ENCODE data around the gene FHAD1.
"Not testable (repeated sequence)": the region's sequence is repeated elsewhere in the genome, so short reads cannot be mapped to it uniquely, and the experiment has no call there.

The FHAD1 gene

DNA sequence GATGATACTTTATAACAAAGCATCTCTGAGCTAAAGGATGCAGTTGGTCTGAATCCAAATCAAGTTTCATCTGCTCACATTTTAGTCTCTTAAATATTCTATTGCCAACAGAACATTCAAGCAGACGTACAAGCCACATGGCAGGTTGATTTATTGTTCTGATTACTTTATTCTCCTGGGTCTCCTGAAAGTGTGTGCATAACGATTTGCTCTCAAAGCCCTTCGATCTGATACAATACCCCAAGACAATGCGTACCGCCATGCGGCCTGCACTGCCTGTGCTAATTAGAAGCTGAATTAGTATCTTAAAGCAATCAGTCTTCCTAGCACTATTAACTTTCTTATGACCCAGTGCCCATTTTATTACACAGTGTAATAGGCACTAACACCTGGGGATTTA lies 56.9 kb downstream of the FHAD1 start:
- Histone ChIP-seq H3K9ac (no peak overlapping the region), H3K9me3 (ENCODE audit: control insufficient read depth, low read length) (no peaks in the 10 kb centered on the region), H3K4me1 (no peaks in the 10 kb centered on the region), H3K36me3 (ENCODE audit: control insufficient read depth, insufficient read depth, low read length) (no peaks in the 10 kb centered on the region), H3K4me2 (ENCODE audit: low read length) (no peak overlapping the region), H2AFZ (no peak overlapping the region), H3K79me2 (no peaks in the 10 kb centered on the region), H3K4me3 (ENCODE audit: low read depth, low read length) (no peak overlapping the region), H3K27ac (no peak overlapping the region), H3K27me3 (ENCODE audit: control insufficient read depth, insufficient read depth, low read length) (no peaks in the 10 kb centered on the region)
- TF ChIP-seq, protein P1, sequence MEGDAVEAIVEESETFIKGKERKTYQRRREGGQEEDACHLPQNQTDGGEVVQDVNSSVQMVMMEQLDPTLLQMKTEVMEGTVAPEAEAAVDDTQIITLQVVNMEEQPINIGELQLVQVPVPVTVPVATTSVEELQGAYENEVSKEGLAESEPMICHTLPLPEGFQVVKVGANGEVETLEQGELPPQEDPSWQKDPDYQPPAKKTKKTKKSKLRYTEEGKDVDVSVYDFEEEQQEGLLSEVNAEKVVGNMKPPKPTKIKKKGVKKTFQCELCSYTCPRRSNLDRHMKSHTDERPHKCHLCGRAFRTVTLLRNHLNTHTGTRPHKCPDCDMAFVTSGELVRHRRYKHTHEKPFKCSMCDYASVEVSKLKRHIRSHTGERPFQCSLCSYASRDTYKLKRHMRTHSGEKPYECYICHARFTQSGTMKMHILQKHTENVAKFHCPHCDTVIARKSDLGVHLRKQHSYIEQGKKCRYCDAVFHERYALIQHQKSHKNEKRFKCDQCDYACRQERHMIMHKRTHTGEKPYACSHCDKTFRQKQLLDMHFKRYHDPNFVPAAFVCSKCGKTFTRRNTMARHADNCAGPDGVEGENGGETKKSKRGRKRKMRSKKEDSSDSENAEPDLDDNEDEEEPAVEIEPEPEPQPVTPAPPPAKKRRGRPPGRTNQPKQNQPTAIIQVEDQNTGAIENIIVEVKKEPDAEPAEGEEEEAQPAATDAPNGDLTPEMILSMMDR (IDR thresholded peaks at IDR 0.05) = no peak

DNA sequence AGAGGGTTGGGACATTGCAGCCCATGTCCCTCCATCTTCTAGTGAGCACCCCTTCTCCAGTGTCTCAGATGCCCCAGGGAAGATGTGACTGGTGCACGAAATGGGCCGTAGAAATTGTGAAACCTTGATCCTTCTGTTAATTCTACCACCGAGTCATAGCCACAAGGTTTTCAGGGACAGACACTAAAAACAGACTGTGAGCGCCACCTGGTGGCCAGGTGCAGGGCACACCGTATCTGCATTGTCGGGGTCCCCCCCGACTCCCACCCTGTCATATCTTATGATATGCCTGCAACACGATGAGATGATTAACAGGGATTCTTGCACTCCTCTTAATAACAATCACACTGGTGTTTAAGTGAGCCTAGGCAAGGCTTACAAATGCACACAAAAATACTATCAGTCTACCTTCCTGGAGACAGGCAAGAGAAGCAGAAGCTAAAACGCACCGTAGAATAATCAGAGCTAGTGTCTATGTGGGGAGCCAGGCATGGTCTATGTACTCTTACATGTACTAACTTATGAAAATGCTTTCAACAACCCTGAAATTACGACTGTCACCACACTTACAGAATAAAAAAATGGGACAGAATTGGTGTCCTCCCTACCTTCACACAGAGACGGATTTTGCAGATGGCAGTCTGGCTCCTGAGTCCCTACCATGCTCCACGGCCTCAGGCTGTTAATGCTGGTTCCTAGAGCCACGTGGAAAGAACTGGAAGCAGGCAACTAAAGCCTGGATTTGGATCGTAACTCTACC lies 57.9 kb downstream of the FHAD1 start:
- Histone ChIP-seq H3K4me1 (no peaks in the 10 kb centered on the region), H3K4me3 (ENCODE audit: low read depth, low read length) (no peak overlapping the region), H3K36me3 (ENCODE audit: control insufficient read depth, insufficient read depth, low read length) (no peaks in the 10 kb centered on the region), H3K4me2 (ENCODE audit: low read length) (no peak overlapping the region), H3K79me2 (no peaks in the 10 kb centered on the region), H3K27ac (no peak overlapping the region), H3K27me3 (ENCODE audit: control insufficient read depth, insufficient read depth, low read length) (no peaks in the 10 kb centered on the region), H3K9ac (no peak overlapping the region), H2AFZ (no peak overlapping the region), H3K9me3 (ENCODE audit: control insufficient read depth, low read length) (no peaks in the 10 kb centered on the region)
- TF ChIP-seq, protein P1 (IDR thresholded peaks at IDR 0.05) = peak; percentile 77

DNA sequence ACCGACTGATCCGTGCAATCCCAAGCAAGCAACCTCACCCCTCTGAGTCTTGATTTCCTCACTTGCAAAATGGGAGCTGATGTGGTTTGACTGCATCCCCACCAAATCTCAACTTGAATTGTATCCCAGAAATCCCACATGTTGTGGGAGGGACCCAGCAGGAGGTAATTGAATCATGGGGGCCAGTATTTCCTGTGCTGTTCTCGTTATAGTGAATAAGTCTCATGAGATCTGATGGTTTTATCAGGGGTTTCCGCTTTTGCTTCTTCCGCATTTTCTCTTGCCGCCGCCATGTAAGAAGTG lies 58.4 kb downstream of the FHAD1 start:
- TF ChIP-seq, protein P1 (IDR thresholded peaks at IDR 0.05) = no peak
- Histone ChIP-seq H3K4me1 (no peaks in the 10 kb centered on the region), H3K9me3 (ENCODE audit: control insufficient read depth, low read length) (no peaks in the 10 kb centered on the region), H3K27me3 (ENCODE audit: control insufficient read depth, insufficient read depth, low read length) (no peaks in the 10 kb centered on the region), H3K79me2 (no peaks in the 10 kb centered on the region), H3K9ac (no peak overlapping the region), H2AFZ (no peak overlapping the region), H3K4me2 (ENCODE audit: low read length) (no peak overlapping the region), H3K27ac (no peak overlapping the region), H3K36me3 (ENCODE audit: control insufficient read depth, insufficient read depth, low read length) (no peaks in the 10 kb centered on the region), H3K4me3 (ENCODE audit: low read depth, low read length) (no peak overlapping the region)

DNA sequence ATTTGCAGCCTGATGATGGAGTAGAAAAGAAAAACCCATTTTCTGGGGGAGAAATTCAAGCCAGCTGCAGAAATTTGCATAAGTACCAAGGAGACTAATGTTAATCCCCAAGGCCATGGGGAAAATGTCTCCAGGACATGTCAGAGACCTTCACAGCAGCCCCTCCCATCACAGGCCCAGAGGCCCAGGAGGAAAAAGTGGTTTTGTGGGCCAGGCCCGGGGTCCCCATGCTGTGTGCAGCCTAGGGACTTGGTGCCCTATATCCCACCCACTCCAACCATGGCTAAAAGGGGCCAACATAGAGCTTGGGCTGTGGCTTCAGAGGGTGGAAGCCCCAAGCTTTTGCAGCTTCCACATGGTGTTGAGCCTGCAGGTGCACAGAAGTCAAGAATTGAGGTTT lies 59.3 kb downstream of the FHAD1 start:
- H3K4me3 ChIP-seq (ENCODE audit: low read depth, low read length); H3K4me1 ChIP-seq; H3K9me3 ChIP-seq (ENCODE audit: control insufficient read depth, low read length); H3K9ac ChIP-seq; H2AFZ ChIP-seq; H3K4me2 ChIP-seq (ENCODE audit: low read length); H3K27ac ChIP-seq; H3K79me2 ChIP-seq; H3K36me3 ChIP-seq (ENCODE audit: control insufficient read depth, insufficient read depth, low read length); H3K27me3 ChIP-seq (ENCODE audit: control insufficient read depth, insufficient read depth, low read length): not testable (repeated sequence)

DNA sequence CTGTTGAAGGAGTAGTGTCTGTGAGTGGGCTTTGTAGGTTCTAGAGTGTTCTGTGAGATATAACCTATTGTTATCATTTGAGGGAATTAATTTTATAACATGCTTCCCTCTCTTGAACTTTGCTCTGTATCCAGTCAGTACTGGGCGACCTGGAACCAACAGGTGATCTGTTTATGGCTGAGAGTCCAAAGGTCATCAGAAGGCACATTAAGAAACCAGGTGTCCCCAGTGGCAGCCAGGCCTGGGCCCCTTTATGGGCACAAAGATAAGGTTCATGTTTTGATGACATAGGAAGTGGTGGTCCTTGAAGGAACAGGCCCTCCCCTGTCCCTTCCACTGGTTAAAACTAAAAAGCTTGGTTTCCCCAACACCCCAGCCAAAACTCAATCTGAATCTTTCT lies 61.1 kb downstream of the FHAD1 start:
- TF ChIP-seq, protein P1 (IDR thresholded peaks at IDR 0.05) = no peak
- H3K9me3 ChIP-seq (ENCODE audit: control insufficient read depth, low read length) = no peaks in the 10 kb centered on the region
- no peaks in the 10 kb centered on the region for H3K79me2 ChIP-seq
- no peaks in the 10 kb centered on the region for H3K36me3 ChIP-seq (ENCODE audit: control insufficient read depth, insufficient read depth, low read length)
- H3K4me1 ChIP-seq = no peaks in the 10 kb centered on the region
- no peak overlapping the region for H3K4me3 ChIP-seq (ENCODE audit: low read depth, low read length)
- no peak overlapping the region for H3K27ac ChIP-seq
- no peak overlapping the region for H3K4me2 ChIP-seq (ENCODE audit: low read length)
- no peak overlapping the region for H2AFZ ChIP-seq
- H3K27me3 ChIP-seq (ENCODE audit: control insufficient read depth, insufficient read depth, low read length) = no peaks in the 10 kb centered on the region
- H3K9ac ChIP-seq = no peak overlapping the region

All from parathyroid adenoma (tissue), 2 donors.